CD8-positive, alpha-beta memory T cell (primary cell): ENCODE data around the gene FTSJ1. TPM values are rescaled to one million over a fixed set of nuclear protein-coding genes. Genes with fewer than 3 reads are reported as not detected.

Source experiments
- CTCF ChIA-PET: fragments of 350-600 bp; sonication (Branson Sonifier 250); formaldehyde crosslinking; loops from one replicate; lab custom pipeline; 2021; ENCODE audit warnings: antibody characterized with exemption; lab: Charles Lee
- POLR2A ChIA-PET: fragments of 350-600 bp; sonication (Branson Sonifier 250); formaldehyde crosslinking; loops from one replicate; lab custom pipeline; 2021; ENCODE audit warnings: antibody characterized with exemption; lab: Charles Lee
- DNase-seq, 5 donors: peaks; one replicate each; pipeline versions ENCODE4 v3.0.0 to v3.0.0-alpha.2; 2020 to 2022; ENCODE audit warnings: mixed read lengths in 1 of 5
- H3K27ac ChIP-seq: one replicate; pipeline ENCODE4 v1.7.0; 2013; ENCODE audit warnings: low read depth, mild to moderate bottlenecking, low read length, moderate library complexity
- H3K27me3 ChIP-seq: 2 replicates; pipeline ENCODE4 v1.7.0; 2013; ENCODE audit warnings: low read length, mild to moderate bottlenecking; ENCODE audit not compliant: insufficient read depth, poor library complexity, severe bottlenecking
- H3K36me3 ChIP-seq: 2 replicates; pipeline ENCODE4 v1.7.0; 2013; ENCODE audit warnings: mild to moderate bottlenecking, low read length, moderate library complexity; ENCODE audit not compliant: insufficient read depth
- H3K4me1 ChIP-seq: 2 replicates; pipeline ENCODE4 v1.7.0; 2013; ENCODE audit warnings: mild to moderate bottlenecking, low read length, moderate library complexity; ENCODE audit not compliant: insufficient read depth
- H3K4me3 ChIP-seq: 2 replicates; pipeline ENCODE4 v1.7.0; 2013; ENCODE audit warnings: mild to moderate bottlenecking, low read length
- H3K9me3 ChIP-seq: 2 replicates; pipeline ENCODE4 v1.7.0; 2013; ENCODE audit warnings: mild to moderate bottlenecking, low read length
- H3K27ac Mint-ChIP-seq, 8 donors: one replicate each; pipeline ENCODE4 v1.8.0; 2020 to 2021; ENCODE audit warnings: mixed read lengths in 8 of 8, mild to moderate bottlenecking in 6 of 8, inconsistent platforms in 3 of 8, moderate library complexity in 3 of 8
- H3K27me3 Mint-ChIP-seq, 2 donors: one replicate each; pipeline ENCODE4 v1.8.0; 2020 to 2021; ENCODE audit warnings: mixed read lengths in 2 of 2, mild to moderate bottlenecking in 1 of 2, moderate library complexity in 1 of 2
- H3K36me3 Mint-ChIP-seq, 3 donors: one replicate each; pipeline ENCODE4 v1.8.0; 2020 to 2021; ENCODE audit warnings: mixed read lengths in 3 of 3, inconsistent platforms in 1 of 3, mild to moderate bottlenecking in 1 of 3
- H3K4me1 Mint-ChIP-seq, 3 donors: one replicate each; pipeline ENCODE4 v1.8.0; 2020 to 2021; ENCODE audit warnings: mixed read lengths in 3 of 3, inconsistent platforms in 1 of 3, mild to moderate bottlenecking in 1 of 3
- H3K4me3 Mint-ChIP-seq, 7 donors: one replicate each; pipeline ENCODE4 v1.8.0; 2020 to 2021; ENCODE audit warnings: mixed read lengths in 7 of 7, mild to moderate bottlenecking in 6 of 7, moderate library complexity in 4 of 7, inconsistent platforms in 2 of 7
- H3K9me3 Mint-ChIP-seq, 5 donors: one replicate each; pipeline ENCODE4 v1.8.0; 2020 to 2022; ENCODE audit warnings: mixed read lengths in 5 of 5, mild to moderate bottlenecking in 3 of 5, moderate library complexity in 2 of 5, inconsistent platforms in 1 of 5
- polyA plus RNA-seq: library from polyadenylated mRNA; unstranded; fragments of 300-500 nt; fragmentation: Illumina TruSeq; gene quantifications from one replicate; pipeline ENCODE4 v1.2.3, GENCODE V29; 2021
- total RNA-seq, 2 experiments: library from RNA; stranded (reverse); gene quantifications; one replicate each; pipeline ENCODE4 v1.2.3, GENCODE V29; 2021

Gene FTSJ1
- total and polyA plus RNA-seq, 3 experiments from 2014 or later: 69.4 to 107 (median 105) TPM

GRCh38 chrX:48456628-48457331, 19.2 kb upstream of the FTSJ1 start:
- peaks cover 0 to 2% of the 10 kb centered on the region in 2 donors for H3K27me3 Mint-ChIP-seq
- peaks cover 0 to 31% (median 7%) of the 10 kb centered on the region in 3 donors for H3K36me3 Mint-ChIP-seq
- Histone ChIP-seq H3K9me3 (no peaks in the 10 kb centered on the region), H3K27me3 (no peaks in the 10 kb centered on the region), H3K27ac (no peak overlapping the region), H3K36me3 (no peaks in the 10 kb centered on the region), H3K4me1 (no peaks in the 10 kb centered on the region), H3K4me3 (no peak overlapping the region)
- POLR2A ChIA-PET: no interaction called here
- H3K4me1 Mint-ChIP-seq: no peaks in the 10 kb centered on the region
- no peak overlapping the region for H3K4me3 Mint-ChIP-seq
- H3K9me3 Mint-ChIP-seq: no peaks in the 10 kb centered on the region
- DNase-seq: no peak
- H3K27ac Mint-ChIP-seq: peak overlapping the region in 1 of 8 donors; percentile 5
- CTCF ChIA-PET: interaction anchor here (0.7 kb wide), 1 partner anchor 513 kb away, joined by 3 read pairs; no protein-coding TSS in a partner anchor

- peak overlapping the region in 1 of 8 donors; percentile 89 for H3K27ac Mint-ChIP-seq
- H3K27me3 Mint-ChIP-seq: peaks cover 0 to 5% of the 10 kb centered on the region in 2 donors
- CTCF ChIA-PET: no interaction called here
These were observed 17.3 kb upstream of the FTSJ1 start for GRCh38 chrX:48458711-48459110.

GRCh38 chrX:48459483-48459882, 16.5 kb upstream of the FTSJ1 start:
- Histone ChIP-seq H3K4me1 (no peaks in the 10 kb centered on the region), H3K4me3 (no peak overlapping the region), H3K9me3 (no peaks in the 10 kb centered on the region), H3K27ac (no peak overlapping the region), H3K36me3 (no peaks in the 10 kb centered on the region), H3K27me3 (no peaks in the 10 kb centered on the region)
- H3K27me3 Mint-ChIP-seq: peaks cover 0 to 5% of the 10 kb centered on the region in 2 donors
- H3K4me1 Mint-ChIP-seq: peaks cover 2 to 7% (median 6%) of the 10 kb centered on the region in 3 donors
- DNase-seq: no peak
- H3K9me3 Mint-ChIP-seq: no peaks in the 10 kb centered on the region
- CTCF ChIA-PET: no interaction called here
- H3K27ac Mint-ChIP-seq: peak overlapping the region in 3 of 8 donors; percentile 4 to 40 (median 4)
- POLR2A ChIA-PET: no interaction called here
- no peak overlapping the region for H3K4me3 Mint-ChIP-seq
- peaks cover 0 to 45% (median 7%) of the 10 kb centered on the region in 3 donors for H3K36me3 Mint-ChIP-seq

More at GRCh38 chrX:48458711-48459110, 17.3 kb upstream of the FTSJ1 start:
- no peak for DNase-seq
- Mint-ChIP-seq H3K9me3 (no peaks in the 10 kb centered on the region), H3K4me1 (no peaks in the 10 kb centered on the region), H3K4me3 (no peak overlapping the region), H3K36me3 (peaks cover 0 to 41% (median 7%) of the 10 kb centered on the region in 3 donors)
- POLR2A ChIA-PET: no interaction called here
- no peaks in the 10 kb centered on the region for H3K4me1 ChIP-seq
- no peaks in the 10 kb centered on the region for H3K9me3 ChIP-seq
- H3K4me3 ChIP-seq: no peak overlapping the region
- H3K36me3 ChIP-seq: no peaks in the 10 kb centered on the region
- no peak overlapping the region for H3K27ac ChIP-seq
- H3K27me3 ChIP-seq: no peaks in the 10 kb centered on the region

GRCh38 chrX:48460031-48460430, 16.0 kb upstream of the FTSJ1 start:
- POLR2A ChIA-PET: no interaction called here
- Histone ChIP-seq H3K36me3 (no peaks in the 10 kb centered on the region), H3K27me3 (no peaks in the 10 kb centered on the region), H3K9me3 (no peaks in the 10 kb centered on the region), H3K4me3 (no peak overlapping the region), H3K27ac (no peak overlapping the region), H3K4me1 (no peaks in the 10 kb centered on the region)
- H3K9me3 Mint-ChIP-seq: no peaks in the 10 kb centered on the region
- peaks cover 0 to 47% (median 7%) of the 10 kb centered on the region in 3 donors for H3K36me3 Mint-ChIP-seq
- H3K27ac Mint-ChIP-seq: peak overlapping the region in 2 of 8 donors; percentile 17 to 55
- peaks cover 3 to 9% (median 7%) of the 10 kb centered on the region in 3 donors for H3K4me1 Mint-ChIP-seq
- peaks cover 0 to 5% of the 10 kb centered on the region in 2 donors for H3K27me3 Mint-ChIP-seq
- DNase-seq: no peak
- no peak overlapping the region for H3K4me3 Mint-ChIP-seq
- CTCF ChIA-PET: no interaction called here

GRCh38 chrX:48460606-48461005, 15.4 kb upstream of the FTSJ1 start:
- H3K27me3 Mint-ChIP-seq: peaks cover 0 to 5% of the 10 kb centered on the region in 2 donors
- H3K27ac Mint-ChIP-seq: peak overlapping the region in 1 of 8 donors; percentile 3
- DNase-seq: no peak
- Histone ChIP-seq H3K4me3 (no peak overlapping the region), H3K27me3 (no peaks in the 10 kb centered on the region), H3K27ac (no peak overlapping the region), H3K4me1 (no peaks in the 10 kb centered on the region), H3K36me3 (no peaks in the 10 kb centered on the region), H3K9me3 (no peaks in the 10 kb centered on the region)
- ChIA-PET POLR2A (no interaction called here), CTCF (no interaction called here)
- peaks cover 8 to 15% (median 13%) of the 10 kb centered on the region in 3 donors for H3K4me1 Mint-ChIP-seq
- no peak overlapping the region for H3K4me3 Mint-ChIP-seq
- peaks cover 3 to 52% (median 8%) of the 10 kb centered on the region in 3 donors for H3K36me3 Mint-ChIP-seq
- H3K9me3 Mint-ChIP-seq: no peaks in the 10 kb centered on the region

- Histone ChIP-seq H3K4me3 (no peak overlapping the region), H3K9me3 (no peaks in the 10 kb centered on the region), H3K4me1 (no peaks in the 10 kb centered on the region), H3K36me3 (no peaks in the 10 kb centered on the region), H3K27ac (no peak overlapping the region), H3K27me3 (no peaks in the 10 kb centered on the region)
- H3K27me3 Mint-ChIP-seq: peaks cover 0 to 5% of the 10 kb centered on the region in 2 donors
- peak overlapping the region in 1 of 8 donors; percentile 19 for H3K27ac Mint-ChIP-seq
- POLR2A ChIA-PET: no interaction called here
- no peaks in the 10 kb centered on the region for H3K9me3 Mint-ChIP-seq
- no peak overlapping the region for H3K4me3 Mint-ChIP-seq
- DNase-seq: no peak
- peaks cover 4 to 55% (median 8%) of the 10 kb centered on the region in 3 donors for H3K36me3 Mint-ChIP-seq
- CTCF ChIA-PET: no interaction called here
- peaks cover 8 to 19% (median 17%) of the 10 kb centered on the region in 3 donors for H3K4me1 Mint-ChIP-seq
These were observed 14.2 kb upstream of the FTSJ1 start for GRCh38 chrX:48461830-48462229.

GRCh38 chrX:48465336-48465933, 10.6 kb upstream of the FTSJ1 start:
- Mint-ChIP-seq H3K27ac (peak overlapping the region in 1 of 8 donors; percentile 61), H3K4me3 (peak overlapping the region in 3 of 7 donors; percentile 45 to 82 (median 62)), H3K36me3 (peaks cover 4 to 37% (median 4%) of the 10 kb centered on the region in 3 donors), H3K27me3 (peaks cover 0 to 5% of the 10 kb centered on the region in 2 donors), H3K9me3 (no peaks in the 10 kb centered on the region), H3K4me1 (peaks cover 18 to 43% (median 29%) of the 10 kb centered on the region in 3 donors)
- no peak for DNase-seq
- Histone ChIP-seq H3K27me3 (no peaks in the 10 kb centered on the region), H3K4me3 (no peak overlapping the region), H3K4me1 (peaks cover 13% of the 10 kb centered on the region), H3K27ac (no peak overlapping the region), H3K9me3 (no peaks in the 10 kb centered on the region), H3K36me3 (no peaks in the 10 kb centered on the region)
- ChIA-PET POLR2A (no interaction called here), CTCF (interaction anchor here (2.5 kb wide), 1 partner anchor 75 kb away, joined by 10 read pairs; the partner anchor contains the start of gene TBC1D25)

GRCh38 chrX:48466696-48467095, 9.3 kb upstream of the FTSJ1 start:
- peaks cover 1 to 28% (median 4%) of the 10 kb centered on the region in 3 donors for H3K36me3 Mint-ChIP-seq
- H3K9me3 ChIP-seq: no peaks in the 10 kb centered on the region
- DNase-seq: no peak
- H3K27me3 ChIP-seq: no peaks in the 10 kb centered on the region
- peak overlapping the region in 1 of 8 donors; percentile 58 for H3K27ac Mint-ChIP-seq
- peak overlapping the region in 5 of 7 donors; percentile 23 to 80 (median 28) for H3K4me3 Mint-ChIP-seq
- no peaks in the 10 kb centered on the region for H3K9me3 Mint-ChIP-seq
- H3K36me3 ChIP-seq: no peaks in the 10 kb centered on the region
- ChIA-PET POLR2A (no interaction called here), CTCF (interaction anchor here (0.6 to 2.5 kb wide), 2 partner anchors 73 to 383 kb away, joined by 3 to 10 read pairs; partner anchors contain the start of gene TBC1D25)
- peaks cover 13% of the 10 kb centered on the region for H3K4me1 ChIP-seq
- H3K27ac ChIP-seq: no peak overlapping the region
- peaks cover 18 to 43% (median 29%) of the 10 kb centered on the region in 3 donors for H3K4me1 Mint-ChIP-seq
- H3K27me3 Mint-ChIP-seq: peaks cover 0 to 5% of the 10 kb centered on the region in 2 donors
- H3K4me3 ChIP-seq: no peak overlapping the region
